Measurements from ENCODE around the gene KLF13. TPM values are rescaled to one million over a fixed set of nuclear protein-coding genes. Genes with fewer than 3 reads are reported as not detected.

KLF13 gene
- total RNA-seq, 1 donor from 2014 or later, result 21.4 TPM

DNA sequence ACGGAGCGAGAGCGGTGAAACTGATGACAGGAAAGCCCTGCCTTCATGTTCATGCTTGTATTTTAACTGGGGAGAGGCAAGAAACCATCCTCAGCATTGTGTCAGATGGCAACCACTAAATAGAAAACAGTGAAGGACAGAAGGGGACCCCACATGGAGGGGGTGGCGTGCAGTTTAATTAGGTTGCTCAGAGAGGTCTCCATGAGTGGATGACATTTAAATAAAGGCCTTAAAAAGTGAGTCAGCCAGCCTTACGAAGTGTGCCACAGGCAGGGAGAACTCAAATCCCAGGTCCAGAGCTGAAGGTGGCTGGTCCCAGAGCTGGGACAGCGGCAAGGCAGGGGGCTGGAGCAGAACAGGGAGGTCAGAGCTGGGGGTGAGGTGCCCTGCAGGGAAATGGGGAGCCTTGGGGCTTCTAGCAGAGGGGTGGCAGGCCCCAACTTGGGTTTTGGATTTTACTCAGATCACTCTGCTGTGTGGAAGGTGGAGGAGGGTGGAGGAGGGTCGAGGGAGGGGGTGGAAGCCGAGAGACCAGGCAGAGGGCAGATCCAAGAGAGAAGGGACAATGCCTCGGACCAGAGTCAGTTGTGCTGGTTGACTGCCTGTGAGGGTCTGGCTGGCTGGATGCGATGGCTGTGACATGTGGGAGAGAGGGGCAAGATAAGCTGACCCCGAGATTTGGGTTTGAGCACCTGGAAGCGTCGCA, 73.7 kb downstream of the KLF13 start:
- no peak for DNase-seq (ENCODE audit: low read depth in 2 of 2)

DNA sequence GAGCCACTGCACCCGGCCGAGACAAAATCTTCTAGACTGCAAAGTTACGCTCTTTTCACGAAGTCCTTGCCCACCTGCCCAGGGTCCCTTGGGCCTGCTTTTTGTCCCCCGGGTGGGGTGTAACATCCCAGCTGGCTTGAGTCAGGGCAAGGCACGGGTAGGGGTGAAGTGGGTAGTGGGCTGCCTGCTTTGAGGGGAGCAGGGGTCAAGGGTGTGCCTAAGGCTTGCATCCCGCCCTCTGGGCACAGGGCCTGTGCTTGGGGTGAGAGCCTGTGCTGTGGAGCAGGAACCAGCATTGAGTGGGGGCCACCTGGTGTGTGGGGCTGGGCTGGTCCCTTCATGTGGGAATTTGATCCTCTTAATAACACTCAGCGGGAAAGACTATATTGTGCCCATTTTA, 74.6 kb downstream of the KLF13 start:
- no peak for DNase-seq (ENCODE audit: low read depth in 2 of 2)

DNA sequence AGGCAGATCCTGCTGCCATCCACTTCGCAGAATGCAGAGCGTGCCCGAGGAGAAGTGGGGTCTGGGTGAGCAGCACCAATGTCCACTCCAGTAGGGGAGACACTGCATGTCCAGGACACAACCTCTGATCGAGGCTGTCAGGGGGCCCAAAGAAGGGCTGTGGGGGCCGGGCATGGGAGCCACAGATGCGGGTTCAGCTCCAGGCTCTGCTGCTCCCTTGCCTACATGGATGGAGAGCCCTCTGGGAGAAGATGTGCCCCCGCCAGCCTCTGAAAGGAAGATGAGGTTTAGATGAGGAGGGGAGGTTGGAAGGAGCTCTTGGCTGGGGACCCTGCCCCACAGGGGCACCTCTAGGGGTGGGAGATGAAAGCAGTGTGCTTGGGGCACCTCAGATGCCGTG, 75.4 kb downstream of the KLF13 start:
- DNase-seq (ENCODE audit: low read depth in 2 of 2), result no peak

- no peak for DNase-seq (ENCODE audit: low read depth in 2 of 2)
Observed at GRCh38 chr15:31402511-31403056, 75.9 kb downstream of the KLF13 start.

DNA sequence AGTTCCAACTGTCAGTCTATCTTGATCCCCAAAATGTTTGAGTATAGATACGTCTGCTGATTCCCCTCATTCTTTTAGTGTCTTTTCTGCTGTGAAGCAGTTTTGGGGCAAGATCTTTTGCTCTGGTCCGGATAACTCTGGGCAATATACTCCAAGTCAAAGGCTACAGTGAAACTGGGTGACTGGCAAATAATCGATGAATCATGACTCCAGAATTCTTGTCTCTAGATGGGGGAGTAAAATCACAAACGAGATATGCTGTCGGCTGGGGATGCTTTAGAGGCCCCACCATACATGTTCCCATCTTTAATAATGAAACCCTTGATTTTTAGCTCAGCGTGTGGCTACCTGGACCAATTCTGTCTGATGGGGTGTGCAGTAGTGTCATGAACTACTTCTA, 76.5 kb downstream of the KLF13 start:
- DNase-seq (ENCODE audit: low read depth in 2 of 2), result no peak

GRCh38 chr15:31403606-31404005, 77.0 kb downstream of the KLF13 start:
- DNase-seq (ENCODE audit: low read depth in 2 of 2), result no peak

DNA sequence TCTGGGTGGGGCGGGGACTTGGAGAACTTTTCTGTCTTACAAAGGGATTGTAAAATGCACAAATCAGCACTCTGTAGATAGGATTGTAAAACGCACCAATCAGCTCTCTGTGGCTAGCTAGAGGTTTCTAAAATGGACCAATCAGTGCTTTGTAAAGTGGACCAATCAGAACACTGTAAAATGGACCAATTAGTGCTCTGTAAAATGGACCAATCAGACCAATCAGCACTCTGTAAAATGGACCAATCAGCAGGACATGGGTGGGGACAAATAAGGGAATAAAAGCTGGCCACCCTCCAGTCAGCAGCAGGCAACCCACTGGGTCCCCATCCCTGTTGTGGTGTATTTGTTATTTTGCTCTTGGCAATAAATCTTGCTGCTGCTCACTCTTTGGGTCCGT, 77.7 kb downstream of the KLF13 start:
- no peak for DNase-seq (ENCODE audit: low read depth in 2 of 2)

- DNase-seq (ENCODE audit: low read depth in 2 of 2), result peak in 1 of 2 donors; percentile 62
Observed at GRCh38 chr15:31405200-31405920, 78.7 kb downstream of the KLF13 start.

- no peak for DNase-seq (ENCODE audit: low read depth in 2 of 2)
Observed at GRCh38 chr15:31407376-31407775, 80.7 kb downstream of the KLF13 start.

DNA sequence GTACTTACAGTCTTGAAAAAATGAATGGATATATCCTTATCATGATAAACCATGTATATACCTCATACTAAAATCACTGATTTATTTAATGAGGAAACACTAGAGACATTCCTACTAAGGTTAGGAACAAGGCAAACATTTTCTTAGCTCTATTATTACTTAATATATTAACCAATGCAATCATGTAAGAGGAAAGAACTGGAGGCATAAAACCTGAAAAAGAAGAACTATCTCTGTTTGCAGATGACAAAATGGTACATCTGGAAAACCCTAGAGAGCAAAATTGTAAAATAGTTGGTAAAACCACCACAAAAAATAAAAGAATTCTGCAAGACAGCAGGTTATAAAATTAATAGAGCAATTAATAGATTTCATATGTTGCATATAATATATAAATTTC, 81.2 kb downstream of the KLF13 start:
- DNase-seq (ENCODE audit: low read depth in 2 of 2), result no peak

DNA sequence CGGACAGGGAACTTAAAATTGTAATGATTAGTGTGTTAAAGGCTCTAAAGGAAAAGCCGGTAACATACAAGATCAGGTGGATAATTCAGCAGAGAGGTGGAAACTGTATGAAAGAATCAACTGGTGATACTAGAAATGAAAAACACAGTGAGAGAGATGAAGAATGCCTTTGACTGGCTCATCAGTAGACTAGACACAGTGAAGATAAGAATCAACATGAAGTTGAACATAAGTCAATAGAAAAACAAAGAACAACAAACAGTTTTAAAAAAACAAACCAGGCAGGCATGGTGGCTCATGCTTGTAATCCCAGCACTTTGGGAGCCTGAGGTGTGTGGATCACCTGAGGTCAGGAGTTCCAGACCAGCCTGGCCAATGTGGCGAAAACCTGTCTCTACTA, 82.1 kb downstream of the KLF13 start:
- no peak for DNase-seq (ENCODE audit: low read depth in 2 of 2)

DNA sequence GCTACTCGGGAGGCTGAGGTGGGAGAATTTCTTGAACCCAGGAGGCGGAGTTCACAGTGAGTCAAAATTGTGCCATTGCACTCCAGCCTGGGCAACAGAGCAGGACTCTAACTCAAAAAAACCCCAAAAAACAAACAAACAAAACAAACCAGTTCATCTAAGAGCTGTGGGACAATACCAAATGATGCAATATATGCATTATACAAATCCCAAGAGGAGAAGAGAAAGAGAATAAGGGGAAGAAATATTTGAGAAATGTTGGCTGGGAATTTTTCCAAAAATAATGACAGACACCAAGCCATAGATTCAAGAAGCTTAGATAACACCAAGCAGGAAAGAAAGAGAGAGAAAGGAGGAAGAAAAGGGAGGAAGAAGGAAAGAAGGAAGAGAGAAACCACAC, 82.5 kb downstream of the KLF13 start:
- no peak for DNase-seq (ENCODE audit: low read depth in 2 of 2)

DNA sequence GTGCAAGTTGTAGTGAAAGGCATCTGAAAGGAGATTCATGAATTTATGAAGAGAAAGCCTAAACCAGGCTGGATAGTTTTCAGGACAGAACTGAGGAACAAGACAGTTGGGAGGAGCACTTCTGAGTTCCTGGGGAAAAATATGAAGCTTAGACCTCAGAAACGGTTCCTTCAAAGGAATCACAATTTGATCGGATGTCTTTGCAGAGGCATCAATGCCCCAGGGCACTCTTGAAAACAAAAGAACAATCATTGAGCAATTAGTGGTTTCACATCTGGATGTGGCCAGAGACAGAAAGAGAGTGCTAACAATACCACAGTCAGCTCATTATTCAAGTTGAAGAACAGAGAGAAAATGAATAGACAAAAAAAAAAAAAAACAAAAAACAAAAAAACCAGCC, 86.2 kb downstream of the KLF13 start:
- no peak for DNase-seq (ENCODE audit: low read depth in 2 of 2)

DNA sequence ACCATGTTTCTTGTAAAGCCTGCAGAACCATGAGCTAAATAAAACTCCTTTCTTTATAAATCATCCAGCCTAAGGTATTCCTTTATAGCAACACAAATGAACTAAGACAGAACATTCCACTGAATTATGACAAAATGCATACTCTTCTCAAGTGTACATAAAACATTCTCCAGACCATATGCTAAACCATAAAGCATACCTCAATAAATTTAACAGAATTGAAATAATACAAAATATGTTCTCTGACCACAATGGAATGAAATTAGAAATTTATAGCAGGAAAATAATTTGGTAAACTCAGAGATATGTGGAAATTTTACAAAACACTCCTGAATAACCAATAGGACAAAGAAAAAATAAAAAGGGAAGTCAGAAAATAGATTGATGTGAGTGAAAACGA, 88.6 kb downstream of the KLF13 start:
- no peak for DNase-seq (ENCODE audit: low read depth in 2 of 2)

DNA sequence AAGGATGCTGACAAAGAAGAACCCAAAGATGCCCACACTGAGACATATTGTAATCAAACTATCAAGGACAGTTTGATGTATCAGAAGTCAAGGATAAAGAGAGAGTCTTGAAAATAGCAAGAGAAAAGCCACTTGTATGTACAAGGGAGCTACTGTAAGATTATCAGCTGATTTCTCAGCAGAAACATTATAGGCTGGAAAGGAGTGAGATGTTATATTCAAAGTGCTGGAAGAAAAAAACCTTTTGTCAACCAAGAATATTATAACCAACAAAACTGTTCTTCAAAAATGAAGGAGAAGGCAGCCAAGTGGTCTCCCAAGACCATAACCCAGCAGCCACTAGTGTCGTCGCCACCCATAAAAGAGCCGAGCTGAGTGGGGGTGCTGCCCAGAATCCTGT, 93.2 kb downstream of the KLF13 start:
- no peak for DNase-seq (ENCODE audit: low read depth in 2 of 2)

DNA sequence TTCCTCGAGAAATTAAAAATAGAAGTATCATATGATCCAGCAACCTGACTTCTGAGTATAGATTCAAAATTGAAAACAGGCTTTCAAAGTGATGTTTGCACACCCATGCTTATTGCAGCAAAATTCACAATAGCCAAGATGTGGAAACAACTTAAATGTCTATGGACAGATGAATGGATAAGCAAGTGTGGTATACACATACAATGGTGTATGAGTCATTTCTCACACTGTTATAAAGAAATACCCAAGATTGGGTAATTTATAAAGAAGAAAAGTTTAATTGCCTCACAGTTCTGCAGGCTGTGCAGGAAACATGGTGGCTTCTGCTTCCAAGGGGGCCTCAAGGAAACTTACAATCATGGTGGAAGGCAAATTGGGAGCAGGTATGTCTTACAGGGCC, 100.8 kb downstream of the KLF13 start:
- no peak for DNase-seq (ENCODE audit: low read depth in 2 of 2)

Other genes starting within 250 kb of the KLF13 start
- gene TRPM1, start 225.1 kb upstream of the KLF13 start, total RNA-seq, result under 0.01 and 0.25 TPM in 2 replicates